UCSD-AML1 (cell line): ENCODE results near the gene USP36.
A peak's percentile ranks its signal among the peaks of the same experiment; 100 is the strongest.

Experiments
- DNase-seq: peaks from one replicate; lab custom pipeline; 2025; ENCODE audit not compliant: unreplicated experiment; lab: John Stamatoyannopoulos, UW

The USP36 gene

GRCh38 chr17:78839762-78840529 lies 668 bp downstream of the USP36 start:
- DNase-seq = no peak

GRCh38 chr17:78839235-78839761 lies 1.3 kb downstream of the USP36 start:
- no peak for DNase-seq

GRCh38 chr17:78838574-78839005 lies 2.0 kb downstream of the USP36 start:
- no peak for DNase-seq

GRCh38 chr17:78836420-78837021 lies 4.1 kb downstream of the USP36 start:
- no peak for DNase-seq

GRCh38 chr17:78834571-78834970 lies 6.0 kb downstream of the USP36 start:
- no peak for DNase-seq

GRCh38 chr17:78832541-78832810 lies 8.1 kb downstream of the USP36 start:
- no peak for DNase-seq

- no peak for DNase-seq
These were observed 8.7 kb downstream of the USP36 start for GRCh38 chr17:78831688-78832540.

- DNase-seq = no peak
These were observed 11.1 kb downstream of the USP36 start for GRCh38 chr17:78829477-78829876.

- peak; percentile 24 for DNase-seq
These were observed 12.0 kb downstream of the USP36 start for GRCh38 chr17:78828470-78829185.

- DNase-seq = peak; percentile 28
These were observed 13.6 kb downstream of the USP36 start for GRCh38 chr17:78826836-78827509.

- no peak for DNase-seq
These were observed 14.2 kb downstream of the USP36 start for GRCh38 chr17:78826421-78826820.

- no peak for DNase-seq
These were observed 14.9 kb downstream of the USP36 start for GRCh38 chr17:78825696-78826095.

GRCh38 chr17:78824240-78824639 lies 16.4 kb downstream of the USP36 start:
- DNase-seq = no peak

GRCh38 chr17:78823282-78824046 lies 17.1 kb downstream of the USP36 start:
- DNase-seq = no peak

- DNase-seq = no peak
These were observed 18.1 kb downstream of the USP36 start for GRCh38 chr17:78822552-78822951.

- no peak for DNase-seq
These were observed 18.7 kb downstream of the USP36 start for GRCh38 chr17:78821961-78822360.

GRCh38 chr17:78820841-78821240 lies 19.8 kb downstream of the USP36 start:
- DNase-seq = no peak

GRCh38 chr17:78819806-78820792 lies 20.5 kb downstream of the USP36 start:
- no peak for DNase-seq

GRCh38 chr17:78819402-78819801 lies 21.2 kb downstream of the USP36 start:
- no peak for DNase-seq
